Activated naive CD4-positive, alpha-beta T cell treated with Interleukin-2 at 50 U/mL for 16 hours (primary cell): ENCODE results near the gene BCR.

Experiments
- DNase-seq: peaks from one replicate; pipeline ENCODE4 v3.0.0-alpha.2; 2020

Gene BCR

GRCh38 chr22:23263651-23264555 is 83.6 kb downstream of the BCR start:
- peak; percentile 49 for DNase-seq

- no peak for DNase-seq
These were observed 84.5 kb downstream of the BCR start for GRCh38 chr22:23264610-23265367.

- DNase-seq = no peak
These were observed 85.0 kb downstream of the BCR start for GRCh38 chr22:23265368-23265700.

- no peak for DNase-seq
These were observed 86.5 kb downstream of the BCR start for GRCh38 chr22:23266780-23267179.

GRCh38 chr22:23267226-23268043 is 87.1 kb downstream of the BCR start:
- DNase-seq = no peak

- no peak for DNase-seq
These were observed 87.9 kb downstream of the BCR start for GRCh38 chr22:23268139-23268712.

- DNase-seq = no peak
These were observed 88.6 kb downstream of the BCR start for GRCh38 chr22:23268877-23269276.

GRCh38 chr22:23269441-23270211 is 89.3 kb downstream of the BCR start:
- no peak for DNase-seq

GRCh38 chr22:23270212-23270733 is 90.0 kb downstream of the BCR start:
- no peak for DNase-seq

- no peak for DNase-seq
These were observed 90.7 kb downstream of the BCR start for GRCh38 chr22:23270798-23271596.

GRCh38 chr22:23271597-23271908 is 91.2 kb downstream of the BCR start:
- DNase-seq = no peak

GRCh38 chr22:23272371-23272770 is 92.1 kb downstream of the BCR start:
- DNase-seq = no peak

GRCh38 chr22:23272834-23273233 is 92.5 kb downstream of the BCR start:
- no peak for DNase-seq

- DNase-seq = no peak
These were observed 93.3 kb downstream of the BCR start for GRCh38 chr22:23273445-23274145.

GRCh38 chr22:23274146-23274526 is 93.8 kb downstream of the BCR start:
- no peak for DNase-seq

- DNase-seq = no peak
These were observed 94.8 kb downstream of the BCR start for GRCh38 chr22:23274891-23275694.

- no peak for DNase-seq
These were observed 95.4 kb downstream of the BCR start for GRCh38 chr22:23275751-23276150.

- DNase-seq = no peak
These were observed 96.6 kb downstream of the BCR start for GRCh38 chr22:23276656-23277582.
